Adrenal gland (tissue), 12 donors: Measurements from ENCODE around the gene CBFA2T3. TPM values are rescaled to one million over a fixed set of nuclear protein-coding genes. Genes with fewer than 3 reads are reported as not detected.

Experiments used
- DNase-seq, 7 donors: peaks; one replicate each; pipeline ENCODE4 v3.0.0-alpha.2; 2019 to 2020
- H3K27ac ChIP-seq, 5 donors: fragments of 200-600 bp; sonication (generic) in 4 of 5; 1 replicate in 3 of 5; 2 replicates in 2 of 5; pipeline versions ENCODE4 v1.5.1 to v1.8.0; 2016 to 2020; ENCODE audit warnings: mild to moderate bottlenecking in 1 of 5
- H3K27me3 ChIP-seq: fragments of 200-600 bp; 2 replicates; pipeline ENCODE4 v1.8.0; 2021
- H3K36me3 ChIP-seq, 2 donors: fragments of 200-600 bp; replicated peaks in 1 of 2; 1 replicate in 1 of 2; 2 replicates in 1 of 2; pipeline versions ENCODE4 v1.5.1 to v1.8.0; 2018 to 2022
- H3K4me1 ChIP-seq, 2 donors: fragments of 200-600 bp; replicated peaks in 1 of 2; 1 replicate in 1 of 2; 2 replicates in 1 of 2; pipeline versions ENCODE4 v1.5.1 to v1.8.0; 2018 to 2021
- H3K4me3 ChIP-seq, 4 donors: fragments of 200-600 bp; sonication (generic) in 3 of 4; one replicate each; pipeline ENCODE4 v1.5.1; 2016 to 2018
- H3K9me3 ChIP-seq, 3 donors: fragments of 200-600 bp; sonication (generic) in 1 of 3; replicated peaks in 1 of 3; 1 replicate in 2 of 3; 2 replicates in 1 of 3; pipeline versions ENCODE4 v1.5.1 to v1.8.0; 2016 to 2021
- POLR2A ChIP-seq, 2 donors: fragments of 450-650 bp; IDR thresholded peaks; one replicate each; pipeline ENCODE4 v1.6.1; 2017; ENCODE audit warnings: antibody characterized with exemption in 2 of 2, mild to moderate bottlenecking in 2 of 2, moderate library complexity in 1 of 2
- WGBS, 4 donors: extraction: QIAGEN DNeasy Blood & Tissue Kit in 2 of 4; methylation state at CpG; one replicate each; pipeline versions ENCODE4 v1.1.5 to v1.1.7; 2013 to 2017; 5-methylcytosine and 5-hydroxymethylcytosine counted together
- intact Hi-C, 2 donors: fragments of 100-400 bp; cut with DNase I; formaldehyde crosslinking; loops; one replicate each; pipeline versions ENCODE4 v1.14.1 to v1.15.0; 2022 to 2023
- polyA plus RNA-seq, 3 donors: library from polyadenylated mRNA; stranded (reverse); fragments of 200-250 nt in 2 of 3; fragments of 350-450 nt in 1 of 3; fragmentation: Illumina TruSeq in 1 of 3; extraction: RNeasy Lipid Tissue Mini Kit (QIAGEN cat#74804) in 1 of 3; gene quantifications; one replicate each; pipeline ENCODE4 v1.2.3, GENCODE V29; 2013 to 2014
- total RNA-seq, 9 donors: library from RNA; depleted of rRNA in 4 of 9; stranded (reverse); fragments of >200 nt in 4 of 9; fragments of 120-200 nt in 1 of 9; fragmentation: NEBNext Ultra II Directional in 1 of 9; extraction: Animal tissue kit (Norgen Biotek cat#: 25700) in 1 of 9; gene quantifications; one replicate each; pipeline versions ENCODE4 v1.1.0 to v1.2.4, GENCODE V29; 2013 to 2023
- TF ChIP-seq, protein P1 (sequence below), 6 experiments: fragments of 450-650 bp in 4 of 6; fragments of 200-600 bp in 2 of 6; sonication (generic) in 1 of 6; IDR thresholded peaks; 1 replicate in 5 of 6; 2 replicates in 1 of 6; pipeline versions ENCODE4 v1.5.1 to v1.8.0; 2016 to 2021; ENCODE audit warnings: antibody characterized with exemption in 6 of 6, mild to moderate bottlenecking in 2 of 6, moderate library complexity in 1 of 6
- donor health status: healthy with polysubstance abuse.
- donor health status: Bipolar disorder and iron deficiency.
- donor health status: DM: yes; HTN: yes; CAD: no.
- donor health status: DM: no; HTN: no; CAD: no.
- donor health status: DM: no; HTN: no; CAD: no.
- donor health status: DM: yes; HTN: yes; CAD: no.

The CBFA2T3 gene
- total and polyA plus RNA-seq, 12 donors: 0.30 to 16.9 (median 2.2) TPM

DNA sequence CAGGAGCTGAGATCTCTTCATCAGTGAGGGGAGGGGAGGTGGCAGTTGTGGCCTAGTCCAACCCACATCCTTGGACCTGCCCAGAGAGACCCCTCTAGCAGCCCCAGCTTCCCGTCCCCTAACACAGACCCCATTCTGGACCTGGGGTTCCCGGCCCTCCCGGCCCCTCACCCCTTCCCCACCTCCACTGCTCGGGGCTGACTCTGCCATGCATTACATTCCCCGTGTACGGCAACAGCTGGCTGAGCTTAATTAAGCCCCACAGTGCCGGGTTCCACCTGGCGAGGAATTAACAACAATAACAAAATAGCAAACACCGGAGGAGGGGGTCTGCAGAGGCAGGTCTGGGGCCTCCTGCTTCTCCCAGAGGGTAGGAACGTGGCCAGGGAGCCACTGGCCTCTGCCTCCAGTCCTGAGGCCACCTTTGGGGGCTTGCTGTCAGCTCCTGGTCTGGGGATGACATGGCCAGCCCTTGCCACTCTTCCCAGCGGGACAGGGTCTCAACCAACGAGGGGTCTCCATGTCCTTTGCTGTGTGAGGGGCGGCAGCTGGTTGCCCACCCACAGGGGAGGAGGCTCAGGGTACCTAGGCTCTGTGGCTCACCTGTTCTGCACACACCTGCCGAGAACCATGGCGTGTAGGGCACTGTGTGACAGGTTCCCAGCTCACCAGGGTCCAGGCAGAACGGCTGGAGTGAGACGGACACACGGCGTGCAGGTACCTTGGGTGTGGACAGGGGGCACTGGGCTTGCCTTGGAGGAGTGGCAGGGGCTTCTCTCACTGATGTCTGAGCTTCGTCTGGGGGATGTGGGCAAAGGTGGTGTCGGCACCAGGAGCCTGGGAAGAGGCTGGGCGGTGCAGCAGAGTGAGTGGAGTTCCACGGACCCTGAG lies 46.9 kb upstream of the CBFA2T3 start:
- TF ChIP-seq POLR2A (IDR thresholded peaks at IDR 0.05): no peak
- TF ChIP-seq, protein P1, sequence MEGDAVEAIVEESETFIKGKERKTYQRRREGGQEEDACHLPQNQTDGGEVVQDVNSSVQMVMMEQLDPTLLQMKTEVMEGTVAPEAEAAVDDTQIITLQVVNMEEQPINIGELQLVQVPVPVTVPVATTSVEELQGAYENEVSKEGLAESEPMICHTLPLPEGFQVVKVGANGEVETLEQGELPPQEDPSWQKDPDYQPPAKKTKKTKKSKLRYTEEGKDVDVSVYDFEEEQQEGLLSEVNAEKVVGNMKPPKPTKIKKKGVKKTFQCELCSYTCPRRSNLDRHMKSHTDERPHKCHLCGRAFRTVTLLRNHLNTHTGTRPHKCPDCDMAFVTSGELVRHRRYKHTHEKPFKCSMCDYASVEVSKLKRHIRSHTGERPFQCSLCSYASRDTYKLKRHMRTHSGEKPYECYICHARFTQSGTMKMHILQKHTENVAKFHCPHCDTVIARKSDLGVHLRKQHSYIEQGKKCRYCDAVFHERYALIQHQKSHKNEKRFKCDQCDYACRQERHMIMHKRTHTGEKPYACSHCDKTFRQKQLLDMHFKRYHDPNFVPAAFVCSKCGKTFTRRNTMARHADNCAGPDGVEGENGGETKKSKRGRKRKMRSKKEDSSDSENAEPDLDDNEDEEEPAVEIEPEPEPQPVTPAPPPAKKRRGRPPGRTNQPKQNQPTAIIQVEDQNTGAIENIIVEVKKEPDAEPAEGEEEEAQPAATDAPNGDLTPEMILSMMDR (IDR thresholded peaks at IDR 0.05): no peak
- 67 to 68% (median 67%) methylated on average over 8 to 23 of the region's 23 CpGs for WGBS, 4 donors
- intact Hi-C loops: no loop called here
- no peaks in the 10 kb centered on the region for H3K4me1 ChIP-seq
- no peaks in the 10 kb centered on the region for H3K9me3 ChIP-seq
- H3K4me3 ChIP-seq: no peak overlapping the region
- peaks cover 25% of the 10 kb centered on the region for H3K27me3 ChIP-seq
- DNase-seq: no peak
- no peaks in the 10 kb centered on the region for H3K36me3 ChIP-seq
- H3K27ac ChIP-seq: no peak overlapping the region

DNA sequence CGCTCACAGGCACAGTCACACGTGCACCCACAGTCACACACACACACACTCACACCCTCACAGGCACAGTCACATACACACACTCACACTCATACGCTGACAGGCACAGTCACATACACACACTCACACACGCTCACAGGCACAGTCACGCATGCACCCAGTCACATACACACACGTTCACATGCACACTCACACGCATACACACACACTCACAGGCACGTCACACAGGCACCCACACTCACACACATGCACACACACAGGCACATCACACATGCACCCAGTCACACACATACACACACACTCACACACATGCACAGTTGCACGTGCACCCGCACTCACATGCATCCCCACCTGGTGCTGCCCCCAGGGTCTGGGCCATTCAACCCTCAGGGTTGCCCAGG lies 46.1 kb upstream of the CBFA2T3 start:
- Histone ChIP-seq H3K9me3 (no peaks in the 10 kb centered on the region), H3K27me3 (peaks cover 20% of the 10 kb centered on the region), H3K4me3 (no peak overlapping the region), H3K4me1 (no peaks in the 10 kb centered on the region), H3K27ac (no peak overlapping the region), H3K36me3 (no peaks in the 10 kb centered on the region)
- intact Hi-C loops: no loop called here
- TF ChIP-seq POLR2A (IDR thresholded peaks at IDR 0.05): no peak
- TF ChIP-seq, protein P1 (IDR thresholded peaks at IDR 0.05): no peak
- WGBS, 4 donors: 76 to 82% (median 79%) methylated on average over 10 of the region's 10 CpGs
- no peak for DNase-seq

DNA sequence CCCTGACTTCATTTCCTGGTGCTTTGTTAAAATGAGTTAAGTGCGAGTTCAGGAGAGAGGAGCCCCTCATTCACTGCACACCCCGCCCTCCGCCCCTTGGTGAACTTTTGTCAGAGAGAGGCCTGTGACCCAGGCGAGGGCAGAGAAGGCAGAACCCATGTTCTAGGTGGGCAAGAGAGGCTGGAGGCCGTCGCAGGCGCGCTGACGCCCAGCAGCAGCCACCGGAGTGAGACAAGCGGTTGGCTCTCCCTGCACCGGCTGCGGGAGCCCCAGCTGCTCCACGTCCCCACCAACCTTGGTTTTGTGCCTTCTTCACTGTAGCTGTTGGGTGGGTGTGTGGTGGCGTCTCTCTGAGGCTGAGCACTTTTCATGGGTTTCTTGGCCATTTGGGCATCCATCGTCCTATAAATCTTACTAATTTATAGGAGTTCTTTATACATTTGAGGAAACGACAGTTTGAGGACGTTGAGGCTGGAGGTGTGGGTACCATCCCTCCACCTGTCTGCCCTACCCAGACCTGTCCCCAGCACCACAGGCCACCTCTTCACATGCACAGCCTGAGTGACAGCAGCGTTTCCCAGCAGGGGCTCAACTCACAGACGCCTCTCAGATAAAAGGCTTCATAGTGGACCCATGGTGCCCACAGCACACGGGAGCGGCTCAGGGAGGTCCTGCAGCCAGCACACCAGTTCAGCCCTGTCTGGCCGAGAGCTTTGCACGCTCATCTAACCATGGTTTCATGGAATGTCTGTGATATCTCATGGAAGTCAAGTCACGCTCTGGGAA lies 45.2 kb upstream of the CBFA2T3 start:
- no peaks in the 10 kb centered on the region for H3K4me1 ChIP-seq
- H3K9me3 ChIP-seq: no peaks in the 10 kb centered on the region
- H3K27me3 ChIP-seq: peaks cover 16% of the 10 kb centered on the region
- no peak overlapping the region for H3K4me3 ChIP-seq
- no peaks in the 10 kb centered on the region for H3K36me3 ChIP-seq
- no peak for DNase-seq
- WGBS, 4 donors: 50 to 72% (median 70%) methylated on average over 13 to 25 of the region's 25 CpGs
- no peak for TF ChIP-seq POLR2A (IDR thresholded peaks at IDR 0.05)
- TF ChIP-seq, protein P1 (IDR thresholded peaks at IDR 0.05): no peak
- intact Hi-C loops: no loop called here
- no peak overlapping the region for H3K27ac ChIP-seq

DNA sequence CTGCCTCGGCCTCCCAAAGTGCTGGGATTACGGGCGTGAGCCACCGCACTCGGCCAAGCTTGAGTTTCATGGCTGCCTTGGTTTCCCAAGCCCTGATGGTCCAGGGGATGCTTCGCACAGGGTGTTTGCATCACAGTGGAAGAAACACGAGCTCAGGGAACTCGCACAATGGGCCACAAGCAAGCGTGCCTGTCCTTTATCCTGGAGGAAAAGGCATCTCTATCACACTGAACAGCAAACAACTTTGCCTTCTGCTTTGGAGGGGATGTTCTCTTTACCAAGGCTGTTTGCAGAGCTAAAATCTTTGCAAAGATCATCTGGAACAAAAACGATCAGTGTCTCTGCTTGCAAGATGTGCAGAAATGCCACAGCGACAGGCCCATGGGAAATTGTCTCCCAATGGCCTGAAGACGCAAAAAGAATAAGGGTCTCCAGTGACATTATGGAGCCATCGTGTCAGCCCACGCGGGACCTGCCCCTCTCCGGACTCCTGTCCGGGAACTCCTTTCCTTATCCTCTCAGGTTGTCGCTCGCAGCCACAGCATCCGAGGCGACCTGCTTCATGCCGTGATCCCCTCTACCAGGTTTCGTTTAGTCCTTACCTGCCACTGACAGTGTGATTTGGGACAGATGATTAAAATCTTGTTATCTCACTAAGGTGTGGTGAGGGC lies 44.1 kb upstream of the CBFA2T3 start:
- TF ChIP-seq POLR2A (IDR thresholded peaks at IDR 0.05): no peak
- TF ChIP-seq, protein P1 (IDR thresholded peaks at IDR 0.05): no peak
- WGBS, 4 donors: 82 to 85% (median 83%) methylated on average over 22 to 23 of the region's 23 CpGs
- intact Hi-C loops: no loop called here
- no peak overlapping the region for H3K4me3 ChIP-seq
- peaks cover 16% of the 10 kb centered on the region for H3K27me3 ChIP-seq
- H3K36me3 ChIP-seq: no peaks in the 10 kb centered on the region
- no peak for DNase-seq
- H3K9me3 ChIP-seq: no peaks in the 10 kb centered on the region
- no peaks in the 10 kb centered on the region for H3K4me1 ChIP-seq
- H3K27ac ChIP-seq: no peak overlapping the region
